Measurements from ENCODE around the gene IL36B.

The IL36B gene

DNA sequence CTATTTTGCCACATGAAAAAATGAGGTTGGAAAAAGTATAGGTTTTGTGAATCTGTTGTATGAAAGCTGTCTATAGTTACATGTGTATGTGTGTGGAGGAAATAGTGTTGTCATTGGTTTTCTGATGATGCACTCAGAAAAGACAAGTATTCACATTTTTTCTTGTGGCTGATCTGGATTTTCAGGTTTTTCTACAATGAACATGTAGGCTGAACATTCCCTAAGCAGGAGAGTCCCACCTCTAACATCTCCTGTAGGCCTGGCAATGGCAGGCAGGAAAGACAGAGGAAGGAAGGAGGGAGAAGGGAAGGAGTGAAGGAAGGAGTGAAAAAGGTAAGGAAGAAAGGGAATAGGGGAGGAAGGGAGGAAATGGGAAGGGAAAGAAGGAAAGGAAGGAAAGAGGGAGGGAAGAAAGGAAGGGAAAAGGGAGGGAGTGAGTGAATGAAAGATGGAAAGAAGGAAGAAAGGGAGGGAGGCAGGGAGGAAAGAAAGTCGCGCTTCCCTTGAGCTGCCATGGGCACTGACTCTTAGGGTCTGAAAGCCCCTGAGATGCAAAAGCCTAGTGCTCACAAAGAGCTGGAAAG, 5.8 kb upstream of the IL36B start:
- Histone ChIP-seq H3K36me3 (ENCODE audit: control insufficient read depth, insufficient read depth, low read length) (no peaks in the 10 kb centered on the region), H3K4me3 (replicated peaks; ENCODE audit: low read depth, low read length) (no peak overlapping the region), H3K27me3 (replicated peaks; ENCODE audit: control insufficient read depth, insufficient read depth, low read length) (no peaks in the 10 kb centered on the region; the same call in 1 of the 2 replicates)
- no peak for DNase-seq (ENCODE audit: extremely low read depth, insufficient read length)
- TF ChIP-seq, protein P1, sequence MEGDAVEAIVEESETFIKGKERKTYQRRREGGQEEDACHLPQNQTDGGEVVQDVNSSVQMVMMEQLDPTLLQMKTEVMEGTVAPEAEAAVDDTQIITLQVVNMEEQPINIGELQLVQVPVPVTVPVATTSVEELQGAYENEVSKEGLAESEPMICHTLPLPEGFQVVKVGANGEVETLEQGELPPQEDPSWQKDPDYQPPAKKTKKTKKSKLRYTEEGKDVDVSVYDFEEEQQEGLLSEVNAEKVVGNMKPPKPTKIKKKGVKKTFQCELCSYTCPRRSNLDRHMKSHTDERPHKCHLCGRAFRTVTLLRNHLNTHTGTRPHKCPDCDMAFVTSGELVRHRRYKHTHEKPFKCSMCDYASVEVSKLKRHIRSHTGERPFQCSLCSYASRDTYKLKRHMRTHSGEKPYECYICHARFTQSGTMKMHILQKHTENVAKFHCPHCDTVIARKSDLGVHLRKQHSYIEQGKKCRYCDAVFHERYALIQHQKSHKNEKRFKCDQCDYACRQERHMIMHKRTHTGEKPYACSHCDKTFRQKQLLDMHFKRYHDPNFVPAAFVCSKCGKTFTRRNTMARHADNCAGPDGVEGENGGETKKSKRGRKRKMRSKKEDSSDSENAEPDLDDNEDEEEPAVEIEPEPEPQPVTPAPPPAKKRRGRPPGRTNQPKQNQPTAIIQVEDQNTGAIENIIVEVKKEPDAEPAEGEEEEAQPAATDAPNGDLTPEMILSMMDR (IDR thresholded peaks at IDR 0.05; ENCODE audit: insufficient read depth, low read length, poor library complexity, severe bottlenecking) = no peak

DNA sequence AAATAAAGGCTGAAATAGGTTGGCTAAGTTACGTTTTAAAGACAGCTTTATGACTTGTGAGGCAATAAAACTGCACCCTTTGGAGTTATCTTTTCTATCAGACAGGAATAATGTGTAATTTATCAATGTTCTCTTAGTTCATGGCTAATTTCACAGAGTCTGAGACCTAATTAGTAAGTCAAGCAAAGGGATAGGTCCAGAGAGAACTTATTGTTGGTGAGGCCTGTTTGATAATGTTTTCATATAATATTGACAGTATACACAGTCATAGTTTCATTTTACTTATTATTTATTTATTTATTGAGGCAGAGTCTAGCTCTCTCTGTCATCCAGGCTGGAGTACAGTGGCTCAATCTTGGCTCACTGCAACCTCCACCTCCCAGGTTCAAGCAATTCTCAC, 4.5 kb upstream of the IL36B start:
- no peaks in the 10 kb centered on the region for H3K36me3 ChIP-seq (ENCODE audit: control insufficient read depth, insufficient read depth, low read length)
- no peak overlapping the region for H3K4me3 ChIP-seq (replicated peaks; ENCODE audit: low read depth, low read length)
- DNase-seq (ENCODE audit: extremely low read depth, insufficient read length) = no peak
- no peaks in the 10 kb centered on the region; the same call in 1 of the 2 replicates for H3K27me3 ChIP-seq (replicated peaks; ENCODE audit: control insufficient read depth, insufficient read depth, low read length)
- TF ChIP-seq, protein P1 (IDR thresholded peaks at IDR 0.05; ENCODE audit: insufficient read depth, low read length, poor library complexity, severe bottlenecking) = no peak

DNA sequence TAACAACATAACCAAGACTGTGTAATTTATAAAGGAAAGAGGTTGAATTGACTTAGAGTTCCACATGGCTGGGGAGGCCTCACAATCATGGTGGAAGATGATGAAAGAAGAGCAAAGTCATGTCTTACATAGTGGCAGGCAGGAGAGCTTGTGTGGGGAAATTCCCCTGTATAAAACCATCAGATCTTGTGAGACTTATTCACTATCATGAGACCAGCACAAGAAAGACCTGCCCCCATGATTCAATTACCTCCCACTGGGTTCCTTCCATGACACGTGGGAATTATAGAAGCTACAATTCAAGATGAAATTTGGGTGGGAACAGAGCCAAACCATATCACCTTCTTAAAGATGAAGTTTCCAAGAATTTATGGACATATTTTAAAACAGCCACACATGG, 3.9 kb upstream of the IL36B start:
- no peaks in the 10 kb centered on the region for H3K27me3 ChIP-seq (replicated peaks; ENCODE audit: control insufficient read depth, insufficient read depth, low read length)
- TF ChIP-seq, protein P1 (IDR thresholded peaks at IDR 0.05; ENCODE audit: insufficient read depth, low read length, poor library complexity, severe bottlenecking) = no peak
- DNase-seq (ENCODE audit: extremely low read depth, insufficient read length) = no peak
- H3K4me3 ChIP-seq (replicated peaks; ENCODE audit: low read depth, low read length) = no peak overlapping the region
- H3K36me3 ChIP-seq (ENCODE audit: control insufficient read depth, insufficient read depth, low read length) = no peaks in the 10 kb centered on the region

DNA sequence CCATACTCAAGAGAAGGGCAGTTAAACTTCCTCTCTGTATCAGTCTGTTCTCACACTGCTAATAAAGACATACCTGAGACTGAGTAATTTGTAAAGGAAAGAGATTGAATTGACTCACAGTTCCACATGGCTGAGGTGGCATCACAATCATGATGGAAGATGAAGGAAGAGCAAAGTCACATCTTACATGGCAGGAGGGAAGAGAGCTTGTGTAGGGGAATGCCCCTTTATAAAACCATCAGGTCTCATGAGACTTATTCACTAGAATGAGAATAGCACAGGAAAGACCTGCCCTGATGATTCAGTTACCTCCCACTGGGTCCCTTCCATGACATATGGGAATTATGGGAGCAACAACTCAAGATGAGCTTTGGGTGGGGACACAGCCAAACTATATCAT, 1.4 kb upstream of the IL36B start:
- Histone ChIP-seq H3K4me3 (replicated peaks; ENCODE audit: low read depth, low read length) (no peak overlapping the region), H3K36me3 (ENCODE audit: control insufficient read depth, insufficient read depth, low read length) (no peaks in the 10 kb centered on the region), H3K27me3 (replicated peaks; ENCODE audit: control insufficient read depth, insufficient read depth, low read length) (no peaks in the 10 kb centered on the region)
- no peak for DNase-seq (ENCODE audit: extremely low read depth, insufficient read length)
- TF ChIP-seq, protein P1 (IDR thresholded peaks at IDR 0.05; ENCODE audit: insufficient read depth, low read length, poor library complexity, severe bottlenecking) = no peak

DNA sequence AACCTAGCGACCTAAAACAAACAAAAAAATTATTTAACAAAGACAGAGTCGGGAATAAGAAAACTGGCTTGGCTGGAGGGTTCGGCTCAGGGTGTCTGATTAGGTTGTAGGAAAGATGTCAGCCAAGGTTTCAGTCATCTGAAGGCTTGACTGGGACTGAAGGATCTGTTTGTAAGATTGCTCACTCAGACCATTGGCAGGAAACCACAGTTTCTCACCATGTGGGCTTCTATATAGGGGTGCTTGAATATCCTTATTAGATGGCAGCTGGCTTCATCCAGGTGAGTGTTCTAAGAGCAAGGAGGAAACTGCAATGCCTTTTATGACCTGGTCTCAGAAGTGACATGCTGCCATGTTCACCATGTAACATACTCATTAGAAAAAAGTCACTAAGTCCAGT, 999 bp upstream of the IL36B start:
- Histone ChIP-seq H3K4me3 (replicated peaks; ENCODE audit: low read depth, low read length) (no peak overlapping the region), H3K27me3 (replicated peaks; ENCODE audit: control insufficient read depth, insufficient read depth, low read length) (no peaks in the 10 kb centered on the region), H3K36me3 (ENCODE audit: control insufficient read depth, insufficient read depth, low read length) (no peaks in the 10 kb centered on the region)
- no peak for DNase-seq (ENCODE audit: extremely low read depth, insufficient read length)
- TF ChIP-seq, protein P1 (IDR thresholded peaks at IDR 0.05; ENCODE audit: insufficient read depth, low read length, poor library complexity, severe bottlenecking) = no peak
